Fibroblast of skin of back (primary cell): ENCODE measurements around the gene TMEM69.
"Not testable (repeated sequence)": the region's sequence is repeated elsewhere in the genome, so short reads cannot be mapped to it uniquely, and the experiment has no call there.

Experiments
- DNase-seq: peaks from one replicate; pipeline ENCODE4 v3.0.0-alpha.2; 2013

TMEM69 gene

GRCh38 chr1:45739641-45740156, 51.7 kb downstream of the TMEM69 start:
- not testable (repeated sequence) for DNase-seq
